ENCODE data around the gene LRP11. TPM values are rescaled to one million over a fixed set of nuclear protein-coding genes. Genes with fewer than 3 reads are reported as not detected.
A peak's percentile ranks its signal among the peaks of the same experiment; 100 is the strongest.

LRP11 gene
- polyA plus RNA-seq, 3 donors: 0.20 to 0.41 (median 0.32) TPM

- Mint-ChIP-seq H3K9me3 (no peaks in the 10 kb centered on the region), H3K4me3 (peak overlapping the region in 1 of 2 donors; percentile 18), H3K4me1 (peaks cover 21% of the 10 kb centered on the region), H3K27ac (no peak overlapping the region), H3K27me3 (ENCODE audit: low read depth in 3 of 3) (peaks cover 1 to 11% (median 2%) of the 10 kb centered on the region in 3 donors), H3K36me3 (no peaks in the 10 kb centered on the region)
- no peaks in the 10 kb centered on the region for H3K9me3 ChIP-seq (replicated peaks in 1 of 2; ENCODE audit: control insufficient read depth in 1 of 2, insufficient read depth in 1 of 2, low read length in 2 of 2)
- no peak overlapping the region for H3K4me2 ChIP-seq (replicated peaks; ENCODE audit: extremely low read depth, low read length, poor library complexity, severe bottlenecking)
- DNase-seq: no peak
- TF ChIP-seq, protein P1, sequence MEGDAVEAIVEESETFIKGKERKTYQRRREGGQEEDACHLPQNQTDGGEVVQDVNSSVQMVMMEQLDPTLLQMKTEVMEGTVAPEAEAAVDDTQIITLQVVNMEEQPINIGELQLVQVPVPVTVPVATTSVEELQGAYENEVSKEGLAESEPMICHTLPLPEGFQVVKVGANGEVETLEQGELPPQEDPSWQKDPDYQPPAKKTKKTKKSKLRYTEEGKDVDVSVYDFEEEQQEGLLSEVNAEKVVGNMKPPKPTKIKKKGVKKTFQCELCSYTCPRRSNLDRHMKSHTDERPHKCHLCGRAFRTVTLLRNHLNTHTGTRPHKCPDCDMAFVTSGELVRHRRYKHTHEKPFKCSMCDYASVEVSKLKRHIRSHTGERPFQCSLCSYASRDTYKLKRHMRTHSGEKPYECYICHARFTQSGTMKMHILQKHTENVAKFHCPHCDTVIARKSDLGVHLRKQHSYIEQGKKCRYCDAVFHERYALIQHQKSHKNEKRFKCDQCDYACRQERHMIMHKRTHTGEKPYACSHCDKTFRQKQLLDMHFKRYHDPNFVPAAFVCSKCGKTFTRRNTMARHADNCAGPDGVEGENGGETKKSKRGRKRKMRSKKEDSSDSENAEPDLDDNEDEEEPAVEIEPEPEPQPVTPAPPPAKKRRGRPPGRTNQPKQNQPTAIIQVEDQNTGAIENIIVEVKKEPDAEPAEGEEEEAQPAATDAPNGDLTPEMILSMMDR (IDR thresholded peaks at IDR 0.05): no peak
- H3K36me3 ChIP-seq (replicated peaks in 1 of 2; ENCODE audit: control insufficient read depth in 1 of 2, insufficient read depth in 2 of 2, low read length in 2 of 2): no peaks in the 10 kb centered on the region
- H3K4me3 ChIP-seq (replicated peaks in 1 of 3; ENCODE audit: low read depth in 2 of 3, low read length in 3 of 3): no peak overlapping the region
- no peaks in the 10 kb centered on the region for H4K20me1 ChIP-seq (ENCODE audit: insufficient read depth, low read length)
- no peaks in the 10 kb centered on the region for H3K27me3 ChIP-seq (ENCODE audit: control insufficient read depth in 2 of 2, insufficient read depth in 2 of 2, low read length in 2 of 2)
- WGBS (ENCODE audit: insufficient coverage): 97% methylated on average over 5 of the region's 5 CpGs
- no peak overlapping the region for H2AFZ ChIP-seq (ENCODE audit: insufficient read depth, low read depth, low read length, poor library complexity, severe bottlenecking)
- H3K27ac ChIP-seq (ENCODE audit: low read depth in 1 of 2, low read length in 2 of 2): no peak overlapping the region
- no peaks in the 10 kb centered on the region for H3K79me2 ChIP-seq (ENCODE audit: insufficient read depth, low read length)
- no peak overlapping the region for H3K9ac ChIP-seq (ENCODE audit: insufficient read depth, low read length, poor library complexity, severe bottlenecking)
- peaks cover 16 to 26% of the 10 kb centered on the region in 2 donors for H3K4me1 ChIP-seq (ENCODE audit: control insufficient read depth in 1 of 2, insufficient read depth in 2 of 2, low read length in 2 of 2)
- intact Hi-C loops (cut with micrococcal nuclease): loop anchor here in 1 of 2 donors (10.0 kb wide), 1 partner anchor 136 kb away; no protein-coding TSS in a partner anchor
Measured at GRCh38 chr6:149860513-149860833, 3.7 kb downstream of the LRP11 start.

- Histone ChIP-seq H3K9me3 (replicated peaks in 1 of 2; ENCODE audit: control insufficient read depth in 1 of 2, insufficient read depth in 1 of 2, low read length in 2 of 2) (no peaks in the 10 kb centered on the region), H4K20me1 (ENCODE audit: insufficient read depth, low read length) (no peaks in the 10 kb centered on the region), H3K79me2 (ENCODE audit: insufficient read depth, low read length) (no peaks in the 10 kb centered on the region), H3K27me3 (ENCODE audit: control insufficient read depth in 2 of 2, insufficient read depth in 2 of 2, low read length in 2 of 2) (no peaks in the 10 kb centered on the region), H2AFZ (ENCODE audit: insufficient read depth, low read depth, low read length, poor library complexity, severe bottlenecking) (no peak overlapping the region), H3K4me2 (replicated peaks; ENCODE audit: extremely low read depth, low read length, poor library complexity, severe bottlenecking) (no peak overlapping the region), H3K4me3 (replicated peaks in 1 of 3; ENCODE audit: low read depth in 2 of 3, low read length in 3 of 3) (no peak overlapping the region), H3K9ac (ENCODE audit: insufficient read depth, low read length, poor library complexity, severe bottlenecking) (no peak overlapping the region), H3K27ac (ENCODE audit: low read depth in 1 of 2, low read length in 2 of 2) (no peak overlapping the region), H3K36me3 (replicated peaks in 1 of 2; ENCODE audit: control insufficient read depth in 1 of 2, insufficient read depth in 2 of 2, low read length in 2 of 2) (no peaks in the 10 kb centered on the region), H3K4me1 (ENCODE audit: control insufficient read depth in 1 of 2, insufficient read depth in 2 of 2, low read length in 2 of 2) (peaks cover 16 to 26% of the 10 kb centered on the region in 2 donors)
- no peak for DNase-seq
- peaks cover 24% of the 10 kb centered on the region for H3K4me1 Mint-ChIP-seq
- 100% methylated on average over 3 of the region's 3 CpGs for WGBS (ENCODE audit: insufficient coverage)
- H3K9me3 Mint-ChIP-seq: no peaks in the 10 kb centered on the region
- peaks cover 1 to 11% (median 2%) of the 10 kb centered on the region in 3 donors for H3K27me3 Mint-ChIP-seq (ENCODE audit: low read depth in 3 of 3)
- H3K4me3 Mint-ChIP-seq: no peak overlapping the region
- TF ChIP-seq, protein P1 (IDR thresholded peaks at IDR 0.05): no peak
- no peak overlapping the region for H3K27ac Mint-ChIP-seq
- intact Hi-C loops (cut with micrococcal nuclease): loop anchor here in 1 of 2 donors (10.0 kb wide), 1 partner anchor 135 kb away; no protein-coding TSS in a partner anchor
- no peaks in the 10 kb centered on the region for H3K36me3 Mint-ChIP-seq
Measured at GRCh38 chr6:149859938-149860337, 4.2 kb downstream of the LRP11 start.
